Panc1 (cell line): ENCODE data around the gene PBX2.

ENCODE experiments used
- CTCF ChIP-seq: fragments of 450-650 bp; IDR thresholded peaks from 2 replicates; pipeline ENCODE4 v1.5.1; 2017; ENCODE audit warnings: mild to moderate bottlenecking
- TCF7L2 ChIP-seq: IDR thresholded peaks from 2 replicates; pipeline ENCODE4 v1.6.1; 2011; ENCODE audit warnings: mild to moderate bottlenecking, low read depth, low read length, inconsistent platforms

- TF ChIP-seq TCF7L2 (no peak), CTCF (no peak)
Observed at GRCh38 chr6:32175322-32175710, 14.7 kb downstream of the PBX2 start.
